C4-2B (cell line): ENCODE data around the gene KPNA5.

ENCODE experiments used
- CTCF ChIP-seq: fragments of 450-650 bp; conservative IDR thresholded peaks from 2 replicates; pipeline ENCODE4 v1.5.1; 2017; ENCODE audit warnings: mild to moderate bottlenecking
- ZFX ChIP-seq: fragments of 450-650 bp; IDR thresholded peaks from 2 replicates; pipeline ENCODE4 v1.6.1; 2017

GRCh38 chr6:116667623-116668022 lies 13.4 kb upstream of the KPNA5 start:
- no peak for TF ChIP-seq CTCF
- TF ChIP-seq ZFX: no peak
